C4-2B (cell line): ENCODE results near the gene PRUNE1.

Source experiments
- CTCF ChIP-seq: fragments of 450-650 bp; conservative IDR thresholded peaks from 2 replicates; pipeline ENCODE4 v1.5.1; 2017; ENCODE audit warnings: mild to moderate bottlenecking
- ZFX ChIP-seq: fragments of 450-650 bp; IDR thresholded peaks from 2 replicates; pipeline ENCODE4 v1.6.1; 2017

DNA sequence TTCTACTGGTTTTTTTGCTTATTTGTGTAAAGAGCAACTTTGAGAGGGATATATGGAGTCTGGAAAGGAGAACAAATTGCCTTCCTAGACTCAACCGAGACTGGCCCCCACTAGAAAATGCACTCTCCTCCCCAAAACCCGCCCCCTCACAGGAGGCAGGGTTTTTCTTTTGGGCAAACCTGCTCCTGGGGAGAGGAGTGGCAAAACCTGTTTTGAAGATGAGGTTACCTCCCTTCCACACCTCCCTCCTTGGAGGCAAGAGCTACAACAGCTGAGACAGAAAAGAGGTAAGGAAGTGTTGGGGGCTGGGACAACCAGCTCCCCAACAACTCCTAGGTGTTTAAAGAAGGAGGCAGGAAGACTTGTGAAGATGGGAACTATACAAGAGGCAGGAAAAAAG is 28.1 kb downstream of the PRUNE1 start, which contains the start of gene BNIPL:
- TF ChIP-seq CTCF (no peak), ZFX (no peak)
